PC-9 (cell line): ENCODE results near the gene MED20.

ENCODE experiments used
- CTCF ChIP-seq: fragments of 200-600 bp; sonication (generic); conservative IDR thresholded peaks from 2 replicates; pipeline ENCODE4 v1.6.1; 2017; ENCODE audit warnings: mixed run types, antibody characterized with exemption, mild to moderate bottlenecking, moderate library complexity
- EZH2 ChIP-seq: fragments of 200-600 bp; sonication (generic); IDR thresholded peaks from 2 replicates; pipeline ENCODE4 v1.8.0; 2017; ENCODE audit warnings: antibody characterized with exemption, low read depth

GRCh38 chr6:41877051-41877680 lies 43.8 kb downstream of the MED20 start:
- TF ChIP-seq CTCF (no peak), EZH2 (no peak)
